GM19395 (cell line): Measurements from ENCODE around the gene ABCB9.
A peak's percentile ranks its signal among the peaks of the same experiment; 100 is the strongest.
"Not testable (repeated sequence)": the region's sequence is repeated elsewhere in the genome, so short reads cannot be mapped to it uniquely, and the experiment has no call there.

Experiments used
- ATAC-seq: cut with Tn5 transposase; IDR thresholded peaks from one replicate; pipeline ENCODE4 v1.9.1; 2021; ENCODE audit warnings: mild to moderate bottlenecking, moderate library complexity; ENCODE audit not compliant: unreplicated experiment

Gene ABCB9

GRCh38 chr12:122965851-122966742 lies at the start of gene ABCB9:
Gene ABCB9 (minus strand): TSS chr12:122966463. CDS start chr12:122960235, 6,228 bp downstream.
- peak; percentile 67 for ATAC-seq

GRCh38 chr12:123014473-123014872 lies 48.2 kb upstream of the ABCB9 start:
- ATAC-seq = not testable (repeated sequence)

GRCh38 chr12:123013185-123014095 lies 47.2 kb upstream of the ABCB9 start:
- ATAC-seq = no peak

GRCh38 chr12:123011701-123012100 lies 45.4 kb upstream of the ABCB9 start:
- no peak for ATAC-seq

GRCh38 chr12:123010681-123011080 lies 44.4 kb upstream of the ABCB9 start:
- no peak for ATAC-seq

GRCh38 chr12:123010110-123010509 lies 43.8 kb upstream of the ABCB9 start:
- no peak for ATAC-seq

GRCh38 chr12:123006977-123007376 lies 40.7 kb upstream of the ABCB9 start:
- no peak for ATAC-seq

GRCh38 chr12:123005081-123005626 lies 38.9 kb upstream of the ABCB9 start:
- ATAC-seq = no peak

GRCh38 chr12:123004287-123004686 lies 38.0 kb upstream of the ABCB9 start:
- no peak for ATAC-seq

GRCh38 chr12:123003257-123003656 lies 37.0 kb upstream of the ABCB9 start:
- ATAC-seq = no peak

- ATAC-seq = no peak
Measured at GRCh38 chr12:123001464-123001863, 35.2 kb upstream of the ABCB9 start.

- no peak for ATAC-seq
Measured at GRCh38 chr12:123000578-123000977, 34.3 kb upstream of the ABCB9 start.

- ATAC-seq = no peak
Measured at GRCh38 chr12:122999986-123000420, 33.7 kb upstream of the ABCB9 start.

GRCh38 chr12:122999196-122999946 lies 33.1 kb upstream of the ABCB9 start:
- no peak for ATAC-seq

- ATAC-seq = no peak
Measured at GRCh38 chr12:122998316-122998715, 32.1 kb upstream of the ABCB9 start.

GRCh38 chr12:122997343-122998250 lies 31.3 kb upstream of the ABCB9 start:
- ATAC-seq = no peak

- ATAC-seq = no peak
Measured at GRCh38 chr12:122996621-122997342, 30.5 kb upstream of the ABCB9 start.

GRCh38 chr12:122996188-122996601 lies 29.9 kb upstream of the ABCB9 start:
- no peak for ATAC-seq
